Measurements from ENCODE around the gene WAC. TPM values are rescaled to one million over a fixed set of nuclear protein-coding genes. Genes with fewer than 3 reads are reported as not detected.

Gene WAC
- total RNA-seq, 4 donors from 2014 or later = 66.6 to 102 (median 78.9) TPM

DNA sequence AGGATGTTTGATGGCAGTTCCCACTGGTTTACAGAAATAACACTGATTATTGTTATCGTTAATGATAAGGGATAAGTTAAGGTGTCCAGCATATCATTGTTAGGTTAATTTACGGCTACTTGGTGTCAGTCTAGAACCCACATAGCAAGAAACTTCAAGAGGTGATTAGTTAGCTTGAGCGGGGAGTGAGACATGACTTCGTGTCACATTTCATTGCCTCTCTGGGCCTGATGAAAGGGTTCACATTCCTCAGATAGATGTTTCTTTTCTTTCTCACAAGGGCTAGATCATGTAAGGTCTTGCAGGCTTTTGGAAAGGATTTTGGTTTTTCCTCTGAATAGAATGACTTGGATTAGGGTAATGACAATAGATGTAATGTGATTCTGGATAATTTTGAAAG, 26.7 kb downstream of the WAC start:
- peaks cover 16 to 67% (median 37%) of the 10 kb centered on the region in 4 donors for H3K4me1 ChIP-seq
- TF ChIP-seq POLR2AphosphoS5 (IDR thresholded peaks at IDR 0.05) (no peak), EP300 (IDR thresholded peaks at IDR 0.05; ENCODE audit: low read depth) (no peak), POLR2A (IDR thresholded peaks at IDR 0.05) (no peak)
- TF ChIP-seq, protein P1, sequence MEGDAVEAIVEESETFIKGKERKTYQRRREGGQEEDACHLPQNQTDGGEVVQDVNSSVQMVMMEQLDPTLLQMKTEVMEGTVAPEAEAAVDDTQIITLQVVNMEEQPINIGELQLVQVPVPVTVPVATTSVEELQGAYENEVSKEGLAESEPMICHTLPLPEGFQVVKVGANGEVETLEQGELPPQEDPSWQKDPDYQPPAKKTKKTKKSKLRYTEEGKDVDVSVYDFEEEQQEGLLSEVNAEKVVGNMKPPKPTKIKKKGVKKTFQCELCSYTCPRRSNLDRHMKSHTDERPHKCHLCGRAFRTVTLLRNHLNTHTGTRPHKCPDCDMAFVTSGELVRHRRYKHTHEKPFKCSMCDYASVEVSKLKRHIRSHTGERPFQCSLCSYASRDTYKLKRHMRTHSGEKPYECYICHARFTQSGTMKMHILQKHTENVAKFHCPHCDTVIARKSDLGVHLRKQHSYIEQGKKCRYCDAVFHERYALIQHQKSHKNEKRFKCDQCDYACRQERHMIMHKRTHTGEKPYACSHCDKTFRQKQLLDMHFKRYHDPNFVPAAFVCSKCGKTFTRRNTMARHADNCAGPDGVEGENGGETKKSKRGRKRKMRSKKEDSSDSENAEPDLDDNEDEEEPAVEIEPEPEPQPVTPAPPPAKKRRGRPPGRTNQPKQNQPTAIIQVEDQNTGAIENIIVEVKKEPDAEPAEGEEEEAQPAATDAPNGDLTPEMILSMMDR (IDR thresholded peaks at IDR 0.05) = no peak
- no peak overlapping the region for H3K4me3 ChIP-seq
- no peaks in the 10 kb centered on the region for H3K27me3 ChIP-seq
- WGBS, 2 donors (ENCODE audit: low coverage in 1 of 2) = 80 to 83% methylated on average over 4 of the region's 4 CpGs
- no peak for DNase-seq
- in situ Hi-C loops (cut with MboI; ENCODE audit: low pct_ligation_motif_present in 1 of 4, low pct_unique_long_range_greater_than_20kb in 1 of 4, low sequenced_read_pairs in 3 of 4) = no loop called here
- peaks cover 0 to 13% (median 0%) of the 10 kb centered on the region in 4 donors for H3K36me3 ChIP-seq
- H3K9me3 ChIP-seq = no peaks in the 10 kb centered on the region
- intact Hi-C loops (cut with DNase I; ENCODE audit: low total_unique reads) = no loop called here
- H3K27ac ChIP-seq = peak overlapping the region; percentile 19 to 53 (median 36)

DNA sequence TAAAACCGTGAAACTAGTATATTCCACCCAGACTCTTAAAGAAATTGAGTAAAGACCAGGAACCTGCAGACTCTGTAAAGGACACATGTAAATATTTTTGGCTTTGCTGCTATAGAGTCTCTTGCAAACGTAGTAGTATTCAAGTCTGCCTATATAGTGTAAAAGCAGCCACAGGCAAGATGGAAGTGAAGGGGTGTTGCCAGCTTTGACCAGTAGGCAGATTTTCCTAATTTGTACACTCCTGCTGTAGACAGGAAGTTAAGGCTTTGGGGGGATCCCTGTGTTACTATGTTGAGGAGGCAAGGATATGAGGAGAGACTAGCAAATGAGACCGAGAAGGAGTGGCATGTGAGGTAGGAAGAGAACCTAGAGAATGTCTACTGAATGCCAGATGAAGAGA, 27.7 kb downstream of the WAC start:
- in situ Hi-C loops (cut with MboI; ENCODE audit: low pct_ligation_motif_present in 1 of 4, low pct_unique_long_range_greater_than_20kb in 1 of 4, low sequenced_read_pairs in 3 of 4) (no loop called here), intact Hi-C loops (cut with DNase I; ENCODE audit: low total_unique reads) (no loop called here)
- peaks cover 0 to 10% (median 0%) of the 10 kb centered on the region in 4 donors for H3K36me3 ChIP-seq
- WGBS, 2 donors (ENCODE audit: low coverage in 1 of 2) = 85 to 87% methylated on average over 3 of the region's 3 CpGs
- H3K9me3 ChIP-seq = no peaks in the 10 kb centered on the region
- no peaks in the 10 kb centered on the region for H3K27me3 ChIP-seq
- H3K4me1 ChIP-seq = peaks cover 16 to 67% (median 35%) of the 10 kb centered on the region in 4 donors
- no peak for DNase-seq
- no peak overlapping the region for H3K4me3 ChIP-seq
- TF ChIP-seq, protein P1 (IDR thresholded peaks at IDR 0.05) = no peak
- no peak for TF ChIP-seq EP300 (IDR thresholded peaks at IDR 0.05; ENCODE audit: low read depth)
- no peak for TF ChIP-seq POLR2AphosphoS5 (IDR thresholded peaks at IDR 0.05)
- no peak for TF ChIP-seq POLR2A (IDR thresholded peaks at IDR 0.05)
- no peak overlapping the region for H3K27ac ChIP-seq

DNA sequence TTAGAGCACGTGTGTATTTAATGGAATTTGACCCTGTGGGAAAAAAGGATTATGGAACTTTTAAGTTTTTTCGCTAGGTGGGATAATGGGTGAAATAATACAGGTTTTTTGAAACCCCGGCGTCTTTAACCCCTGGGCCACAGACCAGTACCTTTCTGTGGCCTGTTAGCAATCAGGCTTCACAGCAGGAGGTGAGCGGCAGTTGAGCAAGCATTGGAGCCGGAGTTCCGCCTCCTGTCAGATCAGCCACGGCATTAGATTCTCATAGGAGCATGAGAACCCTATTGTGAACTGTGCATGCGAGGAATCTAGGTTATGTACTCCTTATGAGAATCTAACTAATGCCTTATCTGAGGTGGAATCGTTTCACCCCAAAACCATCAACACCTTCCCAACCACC, 28.6 kb downstream of the WAC start:
- H3K4me3 ChIP-seq = no peak overlapping the region
- WGBS, 2 donors (ENCODE audit: low coverage in 1 of 2) = 82 to 95% methylated on average over 7 to 10 of the region's 10 CpGs
- intact Hi-C loops (cut with DNase I; ENCODE audit: low total_unique reads) (no loop called here), in situ Hi-C loops (cut with MboI; ENCODE audit: low pct_ligation_motif_present in 1 of 4, low pct_unique_long_range_greater_than_20kb in 1 of 4, low sequenced_read_pairs in 3 of 4) (no loop called here)
- no peak overlapping the region for H3K27ac ChIP-seq
- H3K36me3 ChIP-seq = peaks cover 0 to under 1% (median 0%) of the 10 kb centered on the region in 4 donors
- peaks cover 16 to 69% (median 39%) of the 10 kb centered on the region in 4 donors for H3K4me1 ChIP-seq
- TF ChIP-seq POLR2AphosphoS5 (IDR thresholded peaks at IDR 0.05) (peak in 1 of 3 donors; percentile 4), POLR2A (IDR thresholded peaks at IDR 0.05) (no peak), EP300 (IDR thresholded peaks at IDR 0.05; ENCODE audit: low read depth) (no peak)
- DNase-seq = no peak
- H3K27me3 ChIP-seq = no peaks in the 10 kb centered on the region
- no peaks in the 10 kb centered on the region for H3K9me3 ChIP-seq

DNA sequence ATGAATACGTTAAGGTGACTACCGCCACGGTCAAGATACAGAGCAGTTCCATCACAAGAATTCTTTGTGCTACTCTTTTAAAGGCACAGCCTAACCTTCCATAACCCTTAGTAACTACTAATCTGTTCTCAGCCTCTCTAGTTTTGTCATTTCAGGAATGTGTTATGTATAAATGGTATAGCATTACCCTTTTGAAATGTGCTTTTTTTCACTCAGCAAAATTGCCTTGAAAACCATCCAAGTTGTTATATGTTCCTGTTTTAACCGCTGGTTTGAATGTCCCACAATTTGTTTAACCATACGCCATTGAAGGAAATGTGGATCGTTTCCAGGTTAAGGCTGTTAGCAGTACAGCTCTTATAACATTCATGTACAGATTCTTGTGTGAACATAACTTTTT, 32.0 kb downstream of the WAC start:
- TF ChIP-seq POLR2A (IDR thresholded peaks at IDR 0.05) = no peak
- no peak for TF ChIP-seq POLR2AphosphoS5 (IDR thresholded peaks at IDR 0.05)
- TF ChIP-seq EP300 (IDR thresholded peaks at IDR 0.05; ENCODE audit: low read depth) = no peak
- TF ChIP-seq, protein P1 (IDR thresholded peaks at IDR 0.05) = no peak
- in situ Hi-C loops (cut with MboI; ENCODE audit: low pct_ligation_motif_present in 1 of 4, low pct_unique_long_range_greater_than_20kb in 1 of 4, low sequenced_read_pairs in 3 of 4) = no loop called here
- no peak overlapping the region for H3K4me3 ChIP-seq
- H3K36me3 ChIP-seq = no peaks in the 10 kb centered on the region
- H3K27ac ChIP-seq = no peak overlapping the region
- intact Hi-C loops (cut with DNase I; ENCODE audit: low total_unique reads) = no loop called here
- DNase-seq = no peak
- H3K4me1 ChIP-seq = peaks cover 13 to 70% (median 32%) of the 10 kb centered on the region in 4 donors
- no peaks in the 10 kb centered on the region for H3K9me3 ChIP-seq
- no peaks in the 10 kb centered on the region for H3K27me3 ChIP-seq
- WGBS, 2 donors (ENCODE audit: low coverage in 1 of 2) = 25 to 28% methylated on average over 5 to 6 of the region's 6 CpGs

All from transverse colon (tissue), 4 donors.